Muscle of arm (tissue), 12 donors: ENCODE data around the gene CFAP157. TPM values are rescaled to one million over a fixed set of nuclear protein-coding genes. Genes with fewer than 3 reads are reported as not detected.
A peak's percentile ranks its signal among the peaks of the same experiment; 100 is the strongest.

ENCODE experiments used
- DNase-seq: peaks from one replicate; pipeline ENCODE4 v3.0.0-alpha.2; 2013
- polyA plus RNA-seq, 12 donors: library from polyadenylated mRNA; unstranded; fragments of 120-200 nt; gene quantifications; one replicate each; pipeline ENCODE4 v1.2.1, GENCODE V29; 2013; ENCODE audit not compliant: insufficient read length in 12 of 12

Gene CFAP157
- polyA plus RNA-seq, 12 donors, result 0.84 to 1.7 (median 1.0) TPM; not detected in 2

GRCh38 chr9:127714951-127715469 lies 8.2 kb downstream of the CFAP157 start:
- no peak for DNase-seq

GRCh38 chr9:127715470-127716337 lies 8.9 kb downstream of the CFAP157 start, which contains the start of the genes PTRH1 and TTC16:
PTRH1 (minus strand) TSS chr9:127715663; CDS start chr9:127715639, 24 bp downstream.
TTC16 (plus strand) TSS chr9:127716079; CDS start chr9:127716146, 67 bp downstream.
- peak; percentile 98 for DNase-seq

- DNase-seq, result no peak
Observed at GRCh38 chr9:127716412-127716811, 9.6 kb downstream of the CFAP157 start.

GRCh38 chr9:127717766-127718165 lies 11.0 kb downstream of the CFAP157 start:
- DNase-seq, result no peak

- no peak for DNase-seq
Observed at GRCh38 chr9:127720031-127720864, 13.5 kb downstream of the CFAP157 start.

- no peak for DNase-seq
Observed at GRCh38 chr9:127720865-127721227, 14.1 kb downstream of the CFAP157 start.

GRCh38 chr9:127721391-127721821 lies 14.6 kb downstream of the CFAP157 start:
- no peak for DNase-seq

GRCh38 chr9:127722055-127722745 lies 15.4 kb downstream of the CFAP157 start:
- DNase-seq, result no peak

GRCh38 chr9:127723013-127723412 lies 16.2 kb downstream of the CFAP157 start:
- no peak for DNase-seq

- DNase-seq, result no peak
Observed at GRCh38 chr9:127723444-127723843, 16.7 kb downstream of the CFAP157 start.

- no peak for DNase-seq
Observed at GRCh38 chr9:127724012-127724411, 17.2 kb downstream of the CFAP157 start.

- no peak for DNase-seq
Observed at GRCh38 chr9:127726871-127727270, 20.1 kb downstream of the CFAP157 start.

GRCh38 chr9:127728808-127729207 lies 22.0 kb downstream of the CFAP157 start:
- no peak for DNase-seq

GRCh38 chr9:127729522-127730256 lies 22.9 kb downstream of the CFAP157 start:
- DNase-seq, result no peak

GRCh38 chr9:127730262-127730661 lies 23.5 kb downstream of the CFAP157 start:
- no peak for DNase-seq

GRCh38 chr9:127730799-127731410 lies 24.1 kb downstream of the CFAP157 start:
- no peak for DNase-seq

GRCh38 chr9:127731938-127732337 lies 25.1 kb downstream of the CFAP157 start:
- DNase-seq, result no peak

- no peak for DNase-seq
Observed at GRCh38 chr9:127732444-127732843, 25.7 kb downstream of the CFAP157 start.

- DNase-seq, result no peak
Observed at GRCh38 chr9:127733614-127734013, 26.8 kb downstream of the CFAP157 start.

GRCh38 chr9:127734247-127734746 lies 27.5 kb downstream of the CFAP157 start:
- DNase-seq, result no peak
